Left lung (tissue), 10 donors: Measurements from ENCODE around the gene RAB4B. TPM values are rescaled to one million over a fixed set of nuclear protein-coding genes. Genes with fewer than 3 reads are reported as not detected.
"Not testable (repeated sequence)": the region's sequence is repeated elsewhere in the genome, so short reads cannot be mapped to it uniquely, and the experiment has no call there.

ENCODE experiments used
- ATAC-seq: fragments of 200-7000 bp; cut with Tn5 transposase; one replicate; pipeline ENCODE4 v1.9.1; 2020; ENCODE audit warnings: moderate library complexity
- DNase-seq, 4 donors: peaks; one replicate each; pipeline ENCODE4 v3.0.0-alpha.2; 2013 to 2020
- H3K27ac ChIP-seq, 2 donors: fragments of 200-600 bp; sonication (generic) in 1 of 2; one replicate each; pipeline versions ENCODE4 v1.5.0 to v1.8.0; 2020 to 2021
- H3K27me3 ChIP-seq, 2 donors: fragments of 200-600 bp; sonication (generic) in 1 of 2; one replicate each; pipeline versions ENCODE4 v1.5.0 to v1.8.0; 2020 to 2021
- H3K36me3 ChIP-seq, 2 donors: fragments of 200-600 bp; sonication (generic) in 1 of 2; one replicate each; pipeline versions ENCODE4 v1.5.0 to v1.8.0; 2020 to 2021
- H3K4me1 ChIP-seq, 2 donors: fragments of 200-600 bp; one replicate each; pipeline ENCODE4 v1.8.0; 2021
- H3K4me3 ChIP-seq, 2 donors: fragments of 200-600 bp; sonication (generic) in 1 of 2; one replicate each; pipeline versions ENCODE4 v1.5.0 to v1.8.0; 2020 to 2021; ENCODE audit warnings: mild to moderate bottlenecking in 1 of 2
- H3K9me3 ChIP-seq, 2 donors: fragments of 200-600 bp; sonication (generic) in 1 of 2; one replicate each; pipeline versions ENCODE4 v1.5.0 to v1.8.0; 2020 to 2021
- intact Hi-C, 2 donors: fragments of 100-400 bp; cut with DNase I; formaldehyde crosslinking; loops; one replicate each; pipeline versions ENCODE4 v1.11.2 to v1.14.2; 2022
- polyA plus RNA-seq, 6 donors: library from polyadenylated mRNA; unstranded; fragments of 120-200 nt; gene quantifications; one replicate each; pipeline ENCODE4 v1.2.1, GENCODE V29; 2013; ENCODE audit not compliant: insufficient read length in 6 of 6
- total RNA-seq, 2 donors: library from RNA; stranded (reverse); fragmentation: NEBNext Ultra II Directional; extraction: Animal tissue kit (Norgen Biotek cat#: 25700); gene quantifications; one replicate each; pipeline ENCODE4 v1.2.1, GENCODE V29; 2021
- TF ChIP-seq, protein P1 (sequence below), 2 donors: fragments of 200-600 bp; sonication (generic) in 1 of 2; IDR thresholded peaks; one replicate each; pipeline versions ENCODE4 v1.5.0 to v1.8.0; 2021; ENCODE audit warnings: antibody characterized with exemption in 2 of 2
- donor health status: DM: no; HTN: yes; CAD: no.
- donor health status: DM: no; HTN: no; CAD: no.

RAB4B gene
- total and polyA plus RNA-seq, 8 donors: 11.1 to 50.4 (median 13.3) TPM

DNA sequence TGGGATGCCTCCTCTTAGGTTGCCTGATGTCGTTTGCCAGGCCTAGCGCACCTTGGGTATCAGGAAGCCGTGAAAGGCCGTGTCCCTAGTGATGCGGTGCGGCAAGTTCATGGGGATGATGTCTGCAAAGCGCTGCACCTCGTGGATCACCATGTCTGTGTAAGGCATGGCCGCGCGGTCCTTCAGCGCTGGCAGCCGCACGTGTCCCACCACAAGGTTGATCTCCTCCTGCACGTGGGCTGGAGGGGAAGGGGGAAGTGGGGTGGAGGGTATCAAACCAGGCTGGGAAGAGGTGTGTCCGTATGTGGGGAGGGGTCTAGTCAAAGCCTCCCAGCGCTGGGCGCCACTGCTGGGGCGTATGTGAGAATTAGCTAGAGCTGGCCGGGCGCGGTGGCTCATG, 44.1 kb downstream of the RAB4B start:
- no peak overlapping the region for H3K4me3 ChIP-seq
- peak in 1 of 4 donors; percentile 60 for DNase-seq
- H3K9me3 ChIP-seq: no peaks in the 10 kb centered on the region
- intact Hi-C loops: no loop called here
- peak overlapping the region in 1 of 2 donors; percentile 82 for H3K27ac ChIP-seq
- TF ChIP-seq, protein P1, sequence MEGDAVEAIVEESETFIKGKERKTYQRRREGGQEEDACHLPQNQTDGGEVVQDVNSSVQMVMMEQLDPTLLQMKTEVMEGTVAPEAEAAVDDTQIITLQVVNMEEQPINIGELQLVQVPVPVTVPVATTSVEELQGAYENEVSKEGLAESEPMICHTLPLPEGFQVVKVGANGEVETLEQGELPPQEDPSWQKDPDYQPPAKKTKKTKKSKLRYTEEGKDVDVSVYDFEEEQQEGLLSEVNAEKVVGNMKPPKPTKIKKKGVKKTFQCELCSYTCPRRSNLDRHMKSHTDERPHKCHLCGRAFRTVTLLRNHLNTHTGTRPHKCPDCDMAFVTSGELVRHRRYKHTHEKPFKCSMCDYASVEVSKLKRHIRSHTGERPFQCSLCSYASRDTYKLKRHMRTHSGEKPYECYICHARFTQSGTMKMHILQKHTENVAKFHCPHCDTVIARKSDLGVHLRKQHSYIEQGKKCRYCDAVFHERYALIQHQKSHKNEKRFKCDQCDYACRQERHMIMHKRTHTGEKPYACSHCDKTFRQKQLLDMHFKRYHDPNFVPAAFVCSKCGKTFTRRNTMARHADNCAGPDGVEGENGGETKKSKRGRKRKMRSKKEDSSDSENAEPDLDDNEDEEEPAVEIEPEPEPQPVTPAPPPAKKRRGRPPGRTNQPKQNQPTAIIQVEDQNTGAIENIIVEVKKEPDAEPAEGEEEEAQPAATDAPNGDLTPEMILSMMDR (IDR thresholded peaks at IDR 0.05): no peak
- H3K4me1 ChIP-seq: peaks cover 6 to 57% of the 10 kb centered on the region in 2 donors
- H3K27me3 ChIP-seq: no peaks in the 10 kb centered on the region
- ATAC-seq: no peak
- H3K36me3 ChIP-seq: peaks cover 0 to under 1% of the 10 kb centered on the region in 2 donors

DNA sequence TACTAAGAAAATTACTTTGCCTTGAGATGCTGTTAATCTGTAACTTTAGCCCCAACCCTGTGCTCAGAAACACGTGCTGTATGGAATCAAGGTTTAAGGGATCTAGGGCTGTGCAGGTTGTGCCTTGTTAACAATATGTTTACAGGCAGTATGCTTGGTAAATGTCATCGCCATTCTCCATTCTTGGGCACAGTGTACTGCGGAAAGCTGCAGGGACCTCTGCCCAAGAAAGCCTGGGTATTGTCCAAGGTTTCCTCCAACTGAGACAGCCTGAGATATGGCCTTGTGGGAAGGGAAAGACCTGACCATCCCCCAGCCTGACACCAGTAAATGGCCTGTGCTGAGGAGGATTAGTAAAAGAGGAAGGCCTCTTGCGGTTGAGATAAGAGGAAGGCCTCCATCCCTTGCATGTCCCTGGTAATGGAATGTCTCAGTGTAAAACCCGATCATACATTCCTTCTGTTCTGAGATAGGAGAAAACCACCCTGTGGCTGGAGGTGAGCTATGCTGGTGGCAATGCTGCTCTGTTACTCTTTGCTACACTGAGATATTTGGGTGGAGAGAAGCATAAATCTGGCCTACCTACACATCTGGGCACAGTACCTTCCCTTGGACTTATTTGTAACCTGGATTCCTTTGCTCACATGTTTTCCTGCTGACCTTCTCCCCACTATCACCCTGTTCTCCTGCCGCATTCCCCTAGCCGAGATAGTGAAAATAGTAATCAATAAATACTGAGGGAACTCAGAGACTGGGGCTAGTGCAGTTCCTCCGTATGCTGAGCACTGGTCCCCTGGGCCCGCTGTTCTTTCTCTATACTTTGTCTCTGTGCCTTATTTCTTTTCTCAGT, 44.9 kb downstream of the RAB4B start:
- intact Hi-C loops, H3K36me3 ChIP-seq, H3K9me3 ChIP-seq, ATAC-seq, H3K4me3 ChIP-seq, H3K27me3 ChIP-seq: not testable (repeated sequence)
- Histone ChIP-seq H3K27ac (peak overlapping the region; percentile 7 to 82), H3K4me1 (peaks cover 6 to 57% of the 10 kb centered on the region in 2 donors)
- peak in 1 of 4 donors; percentile 50 for DNase-seq

DNA sequence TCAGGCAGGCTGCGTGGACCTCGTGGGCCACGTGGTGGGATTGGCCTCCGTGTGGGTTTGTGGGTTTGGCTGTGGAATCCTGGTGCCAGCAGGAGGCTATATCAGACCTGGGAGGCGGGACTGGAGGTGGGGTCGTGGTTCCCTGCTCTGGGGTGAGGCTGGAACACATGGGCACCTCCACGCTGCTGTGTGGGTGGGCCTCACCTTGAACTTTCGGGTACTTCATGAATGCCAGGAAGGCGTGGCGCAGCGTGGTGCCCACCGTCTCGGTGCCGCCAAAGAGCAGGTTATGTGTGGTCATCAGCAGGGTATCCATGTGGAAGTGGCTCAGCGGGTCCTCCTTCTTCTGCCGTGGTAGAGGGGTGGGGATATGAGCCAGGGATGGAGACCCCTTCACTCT, 46.9 kb downstream of the RAB4B start:
- H3K4me3 ChIP-seq, H3K9me3 ChIP-seq, H3K27me3 ChIP-seq, H3K27ac ChIP-seq, H3K36me3 ChIP-seq, ATAC-seq, intact Hi-C loops: not testable (repeated sequence)
- DNase-seq: peak in 1 of 4 donors; percentile 67
- peaks cover 3 to 40% of the 10 kb centered on the region in 2 donors for H3K4me1 ChIP-seq

DNA sequence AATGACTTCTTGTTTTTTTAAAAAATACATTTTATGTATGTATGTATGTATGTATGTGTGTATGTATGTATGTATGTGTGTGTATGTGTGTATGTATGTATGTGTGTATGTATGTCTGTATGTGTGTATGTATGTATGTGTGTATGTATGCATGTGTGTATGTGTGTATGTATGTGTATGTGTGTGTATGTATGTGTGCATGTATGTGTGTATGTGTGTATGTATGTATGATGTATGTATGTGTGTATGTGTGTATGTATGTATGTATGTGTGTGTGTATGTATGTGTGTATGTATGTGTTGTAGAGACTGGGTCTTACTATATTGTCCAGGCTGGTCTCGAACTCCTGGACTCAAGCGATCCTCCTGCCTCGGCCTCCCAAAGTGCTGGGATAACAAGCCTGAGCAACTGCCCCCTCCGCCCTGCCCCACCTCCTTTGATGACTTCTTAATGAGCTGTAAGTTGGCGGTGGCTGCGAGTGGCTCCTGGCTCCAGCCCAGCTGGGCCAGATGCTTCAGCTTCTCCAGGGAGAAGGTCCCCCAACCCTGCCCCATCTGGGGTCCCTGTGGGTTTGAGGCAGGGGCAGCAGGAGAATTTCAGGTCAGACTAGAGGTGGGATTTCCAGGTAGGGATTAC, 47.5 kb downstream of the RAB4B start:
- H3K4me3 ChIP-seq, H3K9me3 ChIP-seq, H3K27me3 ChIP-seq, intact Hi-C loops, H3K36me3 ChIP-seq, H3K27ac ChIP-seq, ATAC-seq: not testable (repeated sequence)
- peak in 1 of 4 donors; percentile 20 for DNase-seq
- peaks cover 3 to 36% of the 10 kb centered on the region in 2 donors for H3K4me1 ChIP-seq

DNA sequence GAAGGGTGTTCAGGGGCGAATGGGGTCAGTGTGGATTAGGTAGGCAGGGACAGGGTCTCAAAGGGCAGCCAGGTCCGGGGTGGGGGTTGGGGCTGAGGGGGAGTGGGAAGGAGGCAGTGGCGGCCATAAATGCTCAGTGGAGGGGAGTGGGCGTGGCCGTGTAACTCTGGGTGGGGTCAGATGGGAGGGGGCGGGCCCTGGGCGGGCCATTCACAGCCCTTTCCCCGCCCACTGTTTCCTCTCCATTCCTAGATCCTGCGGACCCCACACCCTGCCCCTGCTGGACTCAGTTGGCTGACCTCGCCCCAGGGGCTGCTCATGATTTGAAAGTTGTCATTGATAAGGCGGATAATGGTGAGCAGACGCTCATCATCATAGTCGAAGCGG, 48.3 kb downstream of the RAB4B start:
- intact Hi-C loops, H3K9me3 ChIP-seq, H3K27me3 ChIP-seq, H3K27ac ChIP-seq, H3K36me3 ChIP-seq, DNase-seq, ATAC-seq, H3K4me3 ChIP-seq: not testable (repeated sequence)
- peaks cover 5 to 36% of the 10 kb centered on the region in 2 donors for H3K4me1 ChIP-seq

DNA sequence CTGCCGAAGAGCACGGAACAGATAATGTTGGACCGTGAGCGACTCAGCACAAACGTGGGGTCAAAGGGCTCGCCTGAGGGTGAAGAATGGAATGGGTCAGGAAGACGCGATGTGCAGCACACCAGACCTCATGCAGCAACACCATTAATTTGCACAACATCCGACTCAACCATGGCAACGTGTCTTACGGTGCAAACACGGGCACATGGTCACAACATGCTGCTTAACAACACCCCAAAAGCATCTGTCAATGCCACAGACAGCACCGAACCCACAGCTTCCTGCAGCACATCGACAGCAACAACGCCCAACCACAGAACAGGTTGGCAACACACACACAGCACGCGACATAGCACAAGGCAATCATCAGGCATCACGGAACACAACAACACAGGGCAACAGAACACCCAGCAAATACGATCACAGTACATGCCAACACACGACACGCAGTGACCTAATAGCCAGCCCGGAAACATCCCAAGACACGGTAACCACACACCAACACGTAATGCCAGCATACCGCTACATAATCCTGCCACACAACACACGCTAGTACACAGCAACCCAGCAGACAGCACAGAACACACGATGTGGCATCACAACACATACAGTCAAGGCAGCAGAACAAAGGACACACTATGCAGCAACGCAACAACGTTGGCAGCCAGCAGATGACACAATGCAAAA, 48.8 kb downstream of the RAB4B start:
- intact Hi-C loops, H3K27me3 ChIP-seq, ATAC-seq: not testable (repeated sequence)

DNA sequence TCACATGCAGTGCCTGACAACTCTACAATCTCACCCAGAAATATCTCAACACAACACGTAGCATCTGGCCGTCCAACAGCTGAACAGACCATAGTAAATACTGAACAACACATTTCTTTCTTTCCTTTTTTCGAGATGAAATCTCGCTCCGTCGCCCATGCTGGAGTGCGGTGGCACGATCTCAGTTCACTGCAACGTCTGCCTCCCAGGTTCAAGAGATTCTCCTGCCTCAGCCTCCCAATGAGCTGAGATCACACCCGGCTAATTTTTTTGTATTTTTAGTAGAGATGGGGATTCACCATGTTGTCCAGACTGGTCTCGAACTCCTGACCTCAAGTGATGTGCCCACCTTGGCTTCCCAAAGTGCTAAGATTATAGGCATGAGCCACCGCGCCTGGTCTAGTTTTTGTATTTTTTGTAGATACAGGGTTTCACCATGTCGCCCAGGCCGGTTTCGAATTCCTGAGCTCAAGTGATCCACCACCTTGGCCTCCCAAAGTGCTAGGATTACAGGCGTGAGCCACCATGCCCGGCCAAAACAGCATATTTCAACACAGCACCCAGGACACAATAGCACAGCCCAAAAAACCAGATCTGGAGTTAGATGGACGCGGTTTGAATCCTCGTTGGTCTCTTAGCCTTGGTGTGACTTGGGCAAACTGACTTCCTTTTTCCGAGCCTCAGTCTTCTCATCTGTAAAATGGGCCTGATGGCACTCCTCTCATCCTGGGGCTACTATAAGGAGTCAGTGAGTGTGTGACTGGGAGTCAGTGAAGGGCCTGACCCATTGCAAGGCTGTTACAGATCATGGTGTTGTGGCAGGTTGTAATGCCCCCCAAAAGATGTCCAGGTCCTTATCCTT, 49.6 kb downstream of the RAB4B start:
- TF ChIP-seq, protein P1 (IDR thresholded peaks at IDR 0.05): no peak
- ATAC-seq: no peak
- Histone ChIP-seq H3K4me3 (no peak overlapping the region), H3K9me3 (no peaks in the 10 kb centered on the region), H3K36me3 (peaks cover 0 to 4% of the 10 kb centered on the region in 2 donors), H3K4me1 (peaks cover 7 to 37% of the 10 kb centered on the region in 2 donors), H3K27me3 (no peaks in the 10 kb centered on the region), H3K27ac (no peak overlapping the region)
- intact Hi-C loops: no loop called here
- DNase-seq: peak in 1 of 4 donors; percentile 30

More for the DNA sequence above, 48.8 kb downstream of the RAB4B start:
- H3K27ac ChIP-seq, H3K9me3 ChIP-seq, H3K4me3 ChIP-seq, H3K36me3 ChIP-seq: not testable (repeated sequence)
- peaks cover 9 to 41% of the 10 kb centered on the region in 2 donors for H3K4me1 ChIP-seq
- peak in 1 of 4 donors; percentile 39 for DNase-seq
